Stimulated activated CD4-positive, alpha-beta T cell treated with anti-CD3 and anti-CD28 coated beads, Interleukin-12 subunit alpha, Interleukin-12 subunit beta, amount 100 ng/mL, for 24 hours (primary cell): ENCODE results near the gene KRTAP17-1.

Source experiments
- DNase-seq, 2 experiments: peaks; one replicate each; pipeline ENCODE4 v3.0.0-alpha.2; 2020; ENCODE audit warnings: low read depth in 2 of 2

The KRTAP17-1 gene

GRCh38 chr17:41333098-41333497 lies 17.6 kb upstream of the KRTAP17-1 start:
- no peak for DNase-seq

- DNase-seq = no peak
Measured at GRCh38 chr17:41332239-41332638, 16.7 kb upstream of the KRTAP17-1 start.

- DNase-seq = no peak
Measured at GRCh38 chr17:41331606-41332005, 16.1 kb upstream of the KRTAP17-1 start.

- DNase-seq = no peak
Measured at GRCh38 chr17:41329279-41329948, 13.9 kb upstream of the KRTAP17-1 start.

GRCh38 chr17:41328207-41328606 lies 12.7 kb upstream of the KRTAP17-1 start:
- DNase-seq = no peak

- DNase-seq = no peak
Measured at GRCh38 chr17:41327411-41328120, 12.1 kb upstream of the KRTAP17-1 start.

- no peak for DNase-seq
Measured at GRCh38 chr17:41326173-41327145, 10.9 kb upstream of the KRTAP17-1 start.

- no peak for DNase-seq
Measured at GRCh38 chr17:41325611-41326010, 10.1 kb upstream of the KRTAP17-1 start.

GRCh38 chr17:41325126-41325525 lies 9.6 kb upstream of the KRTAP17-1 start:
- DNase-seq = no peak

- DNase-seq = no peak
Measured at GRCh38 chr17:41324180-41325075, 8.9 kb upstream of the KRTAP17-1 start.

GRCh38 chr17:41322903-41323895 lies 7.7 kb upstream of the KRTAP17-1 start:
- DNase-seq = no peak

- DNase-seq = no peak
Measured at GRCh38 chr17:41322094-41322902, 6.8 kb upstream of the KRTAP17-1 start.

GRCh38 chr17:41318231-41318630 lies 2.7 kb upstream of the KRTAP17-1 start:
- no peak for DNase-seq

- no peak for DNase-seq
Measured at GRCh38 chr17:41315814-41316445, 420 bp upstream of the KRTAP17-1 start.

GRCh38 chr17:41311111-41311510 lies 4.4 kb downstream of the KRTAP17-1 start:
- no peak for DNase-seq

- DNase-seq = peak in 1 of 2 experiments; percentile 8
Measured at GRCh38 chr17:41308918-41309359, 6.6 kb downstream of the KRTAP17-1 start, which contains the start of gene KRTAP16-1. KRTAP16-1 (minus strand) TSS chr17:41309309; CDS start chr17:41309253, 56 bp downstream.

- peak; percentile 17 to 24 for DNase-seq
Measured at GRCh38 chr17:41308251-41308917, 7.1 kb downstream of the KRTAP17-1 start.

GRCh38 chr17:41307647-41308046 lies 7.9 kb downstream of the KRTAP17-1 start:
- no peak for DNase-seq
